Suppressor macrophage treated with lipopolysaccharide for 4 hours (primary cell): Measurements from ENCODE around the gene PTPRN2.

Experiments used
- DNase-seq: peaks from one replicate; pipeline ENCODE4 v3.0.0-alpha.2; 2020

Gene PTPRN2

DNA sequence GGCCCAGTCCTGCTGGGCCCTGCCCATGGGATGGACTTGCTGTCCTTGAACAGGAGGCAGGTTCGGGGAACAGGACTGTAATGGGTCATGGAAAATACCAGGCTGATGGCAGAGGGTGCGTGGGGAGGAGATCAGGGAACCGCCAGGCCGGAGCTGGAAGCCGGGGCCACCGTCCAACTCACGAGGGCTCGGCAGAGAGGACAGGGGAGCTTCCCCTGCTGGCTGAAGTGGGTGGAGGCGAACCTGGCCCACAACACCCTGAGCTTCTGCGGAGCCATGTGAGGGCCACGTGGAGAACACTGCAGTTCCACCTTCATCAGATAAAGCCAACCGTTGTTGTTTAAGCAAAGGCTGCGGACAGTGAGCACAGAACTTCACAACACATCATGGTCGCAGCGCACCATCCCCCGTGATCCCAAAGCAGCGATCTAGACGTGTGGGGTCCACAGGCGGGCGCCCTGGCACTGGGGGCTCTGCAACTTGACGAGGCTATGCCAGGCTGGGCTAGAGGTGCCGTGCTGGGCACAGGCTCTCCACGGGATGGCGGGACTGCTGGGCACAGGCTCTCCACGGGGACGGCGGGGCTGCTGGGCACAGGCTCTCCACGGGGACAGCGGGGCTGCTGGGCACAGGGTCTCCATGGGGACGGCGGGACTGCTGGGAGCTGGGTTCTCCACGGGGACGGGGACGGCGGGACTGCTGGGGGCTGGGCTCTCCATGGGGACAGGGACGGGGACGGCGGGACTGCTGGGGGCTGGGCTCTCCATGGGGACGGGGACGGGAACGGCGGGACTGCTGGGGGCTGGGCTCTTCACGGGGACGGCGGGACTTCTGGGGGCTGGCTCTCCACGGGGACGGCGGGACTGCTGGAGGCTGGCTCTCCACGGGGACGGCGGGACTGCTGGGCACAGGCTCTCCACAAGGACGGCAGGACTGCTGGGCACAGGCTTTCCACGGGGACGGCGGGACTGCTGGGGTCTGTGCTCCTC, 777.5 kb downstream of the PTPRN2 start:
- no peak for DNase-seq

DNA sequence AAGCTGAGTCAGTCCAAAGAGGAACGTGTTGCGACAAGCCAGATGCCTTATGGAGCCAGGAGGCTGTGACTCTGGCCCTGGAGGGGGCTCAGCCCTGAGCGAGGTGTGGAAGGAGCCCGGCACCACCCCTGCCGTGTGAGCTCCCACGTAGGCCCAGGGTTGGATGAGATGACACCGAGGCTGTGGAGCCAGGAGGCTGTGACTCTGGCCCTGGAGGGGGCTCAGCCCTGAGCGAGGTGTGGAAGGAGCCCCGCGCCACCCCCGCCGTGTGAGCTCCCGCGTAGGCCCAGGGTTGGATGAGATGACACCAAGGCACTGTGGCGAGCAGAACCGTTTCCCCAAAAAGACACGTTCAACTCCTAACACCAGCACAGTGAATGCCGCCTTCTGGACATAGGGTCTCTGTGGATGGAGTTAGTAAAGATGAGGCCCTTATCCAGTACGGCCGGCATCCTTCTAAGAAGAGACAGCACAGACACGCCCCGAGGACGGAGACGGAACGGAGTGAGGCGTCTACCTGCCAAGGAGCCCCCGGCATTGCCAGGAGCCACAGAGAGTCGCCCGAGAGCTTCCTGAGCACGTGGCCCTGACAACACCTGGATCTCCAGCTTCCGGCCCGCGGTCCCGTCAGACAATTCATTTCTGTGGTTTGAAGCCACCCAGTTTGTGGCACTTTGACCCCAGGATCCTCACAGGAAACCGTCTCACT, 778.3 kb downstream of the PTPRN2 start:
- DNase-seq = no peak

GRCh38 chr7:157808042-157808441, 779.6 kb downstream of the PTPRN2 start:
- DNase-seq = no peak

DNA sequence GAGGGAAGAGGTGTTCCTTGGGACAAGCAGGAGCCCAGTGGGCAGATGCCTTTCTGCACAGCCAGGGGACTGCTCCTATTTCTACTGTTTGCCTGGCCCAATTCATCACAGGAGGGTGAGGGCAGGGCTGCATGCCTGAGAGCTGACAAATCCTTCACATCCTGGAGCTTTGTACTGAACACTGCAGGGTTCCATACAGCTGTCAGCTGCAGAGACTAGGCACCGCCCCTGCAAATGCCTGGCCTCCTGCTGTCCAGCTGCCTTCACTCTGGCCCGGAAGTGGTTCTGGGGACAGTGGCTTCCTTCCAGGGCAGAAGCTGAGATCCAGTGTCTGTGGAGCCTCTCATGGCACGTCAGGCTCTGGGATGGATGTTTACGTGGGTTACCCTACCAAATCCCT, 780.1 kb downstream of the PTPRN2 start:
- no peak for DNase-seq

GRCh38 chr7:157806711-157807110, 780.9 kb downstream of the PTPRN2 start:
- no peak for DNase-seq

DNA sequence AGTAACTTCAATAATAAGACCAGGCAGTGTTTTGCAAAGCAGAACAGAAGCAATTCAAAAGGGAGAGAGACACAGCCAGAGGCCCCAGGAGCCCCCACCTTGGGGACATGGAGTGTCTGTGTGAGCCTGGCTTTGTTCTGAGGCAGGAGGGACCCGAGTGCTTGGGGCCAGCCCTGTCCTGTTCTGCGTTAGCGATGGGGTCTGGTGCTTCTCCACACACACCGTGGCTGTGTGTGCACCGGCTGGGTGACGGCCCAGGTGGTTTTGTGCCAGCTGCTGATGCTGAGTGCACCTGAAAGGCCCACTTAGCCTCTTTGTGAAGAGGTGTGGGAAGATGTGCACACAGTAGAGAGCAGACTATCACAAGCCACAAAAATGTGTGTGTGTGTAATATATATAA, 781.9 kb downstream of the PTPRN2 start:
- no peak for DNase-seq

DNA sequence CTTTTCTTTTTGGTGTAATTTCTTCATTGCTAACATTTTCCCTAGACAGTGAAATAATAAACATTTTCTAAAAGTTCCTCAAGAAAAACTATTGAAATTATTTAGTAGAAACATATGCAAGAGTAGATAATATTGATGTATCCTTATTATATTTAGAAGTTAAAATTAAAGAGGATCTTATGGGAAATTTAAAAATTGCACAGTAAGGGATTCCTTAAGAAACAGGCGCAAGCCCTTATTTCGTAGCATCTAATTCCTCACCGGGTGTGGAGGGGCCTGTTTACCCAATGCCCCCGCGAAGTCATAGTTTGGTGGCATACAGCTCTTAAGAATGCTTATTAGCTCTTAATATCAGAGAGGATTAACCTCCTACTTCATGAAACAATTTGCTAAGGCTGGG, 783.7 kb downstream of the PTPRN2 start:
- DNase-seq = no peak

- no peak for DNase-seq
Observed at GRCh38 chr7:157801971-157802675, 785.5 kb downstream of the PTPRN2 start.

DNA sequence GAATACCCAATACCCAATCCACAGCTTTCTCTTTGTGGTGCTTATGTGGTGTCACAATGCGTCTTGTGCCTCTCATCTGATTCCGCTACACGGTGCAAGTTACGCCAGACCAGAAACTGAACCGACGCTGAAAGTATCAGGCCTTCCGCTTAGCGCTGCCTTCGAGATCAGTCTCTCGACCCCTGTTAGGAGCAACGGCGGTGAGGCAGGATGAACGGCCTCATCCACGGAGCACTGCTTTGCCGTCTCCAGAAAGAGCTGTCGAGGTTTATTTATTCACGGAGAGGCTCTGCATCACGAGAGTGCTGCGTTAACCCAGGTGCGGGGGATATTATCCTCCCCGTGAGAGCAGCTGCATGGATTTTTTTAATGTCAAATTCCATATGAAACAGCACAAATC, 786.5 kb downstream of the PTPRN2 start:
- no peak for DNase-seq

- DNase-seq = no peak
Observed at GRCh38 chr7:157800281-157800680, 787.3 kb downstream of the PTPRN2 start.

GRCh38 chr7:157799076-157799685, 788.4 kb downstream of the PTPRN2 start:
- no peak for DNase-seq

DNA sequence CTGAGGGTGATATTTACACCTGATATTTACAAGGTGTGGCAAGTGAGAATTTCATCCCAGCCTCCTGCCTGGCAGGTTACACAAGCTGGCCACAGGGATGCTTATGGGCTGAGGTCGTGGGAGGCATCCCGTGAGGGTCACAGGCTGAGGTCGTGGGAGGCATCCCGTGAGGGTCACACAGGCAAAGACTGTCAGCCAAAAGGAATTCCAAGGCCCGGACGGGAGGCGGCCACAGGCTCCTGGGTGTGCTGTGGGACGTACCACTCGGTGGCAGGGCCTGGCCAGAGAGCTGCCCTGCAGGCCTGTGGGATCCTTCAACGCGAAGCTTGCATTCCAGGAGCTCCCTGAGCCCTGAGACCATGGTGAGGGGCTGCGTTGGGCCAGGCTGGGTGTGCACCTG, 790.3 kb downstream of the PTPRN2 start:
- DNase-seq = no peak

DNA sequence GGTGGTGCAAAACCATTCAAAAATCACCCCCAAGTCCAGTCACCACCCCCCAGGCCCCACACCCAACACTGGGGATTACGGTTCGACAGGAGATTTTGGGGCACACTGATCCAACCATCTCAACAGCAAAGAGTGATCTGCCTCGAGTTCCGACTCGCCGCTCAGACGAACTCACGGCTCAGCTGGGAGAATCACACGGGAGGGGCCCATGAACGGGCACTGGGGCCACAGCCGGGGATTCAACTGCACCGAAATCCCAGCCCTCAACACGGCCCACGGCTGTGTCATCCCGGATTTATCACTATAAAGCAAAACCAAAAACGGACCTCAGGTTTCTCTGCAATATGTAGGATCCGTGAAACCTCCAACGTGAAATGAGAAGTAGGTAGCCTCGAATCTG, 790.8 kb downstream of the PTPRN2 start:
- DNase-seq = no peak

GRCh38 chr7:157795643-157796042, 792.0 kb downstream of the PTPRN2 start:
- DNase-seq = no peak

GRCh38 chr7:157795199-157795598, 792.4 kb downstream of the PTPRN2 start:
- DNase-seq = no peak

DNA sequence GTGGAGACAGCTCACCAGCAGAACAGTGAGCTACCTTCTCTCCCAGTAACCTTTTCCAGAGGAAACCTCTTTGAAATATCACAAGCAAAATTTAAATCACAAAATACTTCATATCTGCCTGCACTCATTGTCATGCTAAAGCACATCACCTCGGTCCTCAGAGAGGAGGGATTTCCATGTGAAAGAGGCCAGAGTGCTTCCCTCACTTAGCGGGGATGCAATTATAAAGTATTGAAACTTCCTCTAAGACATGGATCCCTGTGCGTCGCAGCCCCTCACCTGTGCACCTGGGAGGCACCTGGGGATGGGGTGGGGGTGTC, 792.9 kb downstream of the PTPRN2 start:
- no peak for DNase-seq

- no peak for DNase-seq
Observed at GRCh38 chr7:157793973-157794745, 793.5 kb downstream of the PTPRN2 start.

DNA sequence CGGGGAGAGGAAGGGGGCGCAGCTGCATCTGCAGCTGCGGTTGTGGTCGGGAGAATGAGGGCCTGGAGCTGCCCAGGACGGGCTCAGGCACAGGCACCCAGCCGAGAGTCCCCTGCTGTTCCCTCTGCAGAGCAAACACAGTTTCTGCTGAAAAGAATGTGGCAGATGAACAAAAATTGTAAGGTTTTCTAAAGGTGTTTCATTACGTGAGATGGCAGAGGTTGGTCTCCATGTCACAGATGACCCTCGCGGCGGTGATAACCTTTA, 794.6 kb downstream of the PTPRN2 start:
- DNase-seq = no peak

GRCh38 chr7:157792241-157793086, 795.2 kb downstream of the PTPRN2 start:
- no peak for DNase-seq

DNA sequence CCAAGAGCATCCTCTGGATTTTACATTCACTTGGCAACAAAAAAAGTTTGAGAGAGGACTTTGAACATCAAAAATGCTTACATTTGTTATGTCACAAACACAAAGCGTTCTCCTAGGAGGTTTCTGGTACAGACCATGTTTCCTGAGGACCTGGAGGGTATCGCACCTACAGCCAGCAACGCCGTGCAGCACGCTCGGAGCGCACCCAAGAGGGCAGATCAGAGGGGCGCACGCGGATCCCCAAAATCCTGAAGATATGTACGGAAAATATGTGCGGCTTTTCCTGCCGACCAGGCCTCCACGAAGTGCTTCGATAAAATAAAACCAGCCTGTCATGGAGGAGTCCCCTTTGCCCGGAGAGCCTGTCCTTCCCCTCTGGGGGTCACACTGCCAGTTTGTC, 796.0 kb downstream of the PTPRN2 start:
- DNase-seq = no peak

GRCh38 chr7:157791261-157791660, 796.4 kb downstream of the PTPRN2 start:
- no peak for DNase-seq

- DNase-seq = no peak
Observed at GRCh38 chr7:157789942-157790341, 797.7 kb downstream of the PTPRN2 start.
